Fibroblast of pulmonary artery (primary cell): ENCODE results near the gene TOPBP1.

Experiments used
- DNase-seq: peaks from one replicate; pipeline ENCODE4 v3.0.0-alpha.2; 2010; ENCODE audit warnings: low read depth
- H3K4me3 ChIP-seq: replicated peaks from 2 replicates; pipeline ENCODE4 v1.5.1; 2011; ENCODE audit warnings: low read depth, mild to moderate bottlenecking, control low read depth, low read length, moderate library complexity
- CTCF ChIP-seq: IDR thresholded peaks from 2 replicates; pipeline ENCODE4 v1.5.1; 2011; ENCODE audit warnings: mild to moderate bottlenecking, control low read depth, low read length, inconsistent platforms; ENCODE audit errors: missing control alignments

Gene TOPBP1

GRCh38 chr3:133661454-133662277 is at the start of gene TOPBP1:
Gene TOPBP1, minus strand, starts transcription at chr3:133661941. Its CDS starts 814 bp downstream, at chr3:133661127.
- H3K4me3 ChIP-seq: peak within 1 kb of the TSS; percentile 77
- TF ChIP-seq CTCF: no peak
- peak; percentile 64 for DNase-seq

DNA sequence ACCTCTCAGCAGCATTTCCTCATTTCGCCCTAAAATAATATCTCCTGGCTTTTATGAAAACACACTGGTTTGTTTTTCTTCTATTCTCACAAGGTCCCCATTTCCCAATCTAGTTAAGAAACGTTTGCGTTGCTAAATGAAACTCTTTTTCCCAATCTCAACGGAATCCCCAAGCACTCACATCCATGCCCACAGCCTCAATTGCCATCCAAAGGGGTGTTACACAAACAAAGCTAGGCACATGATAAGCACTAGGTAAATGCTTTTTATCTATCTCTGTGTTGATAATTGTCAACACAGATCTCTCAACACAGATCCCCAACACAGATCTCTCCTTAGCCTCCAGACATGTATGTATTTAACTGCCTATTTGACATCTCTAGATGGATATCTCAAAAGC is 49.3 kb upstream of the TOPBP1 start:
- TF ChIP-seq CTCF: no peak
- no peak for DNase-seq
- H3K4me3 ChIP-seq: no peak overlapping the region

- no peak for DNase-seq
- no peak overlapping the region for H3K4me3 ChIP-seq
- TF ChIP-seq CTCF: no peak
These were observed 47.5 kb upstream of the TOPBP1 start for GRCh38 chr3:133709139-133709750.

- TF ChIP-seq CTCF: no peak
- no peak overlapping the region for H3K4me3 ChIP-seq
- no peak for DNase-seq
These were observed 44.3 kb upstream of the TOPBP1 start for GRCh38 chr3:133706033-133706432.

DNA sequence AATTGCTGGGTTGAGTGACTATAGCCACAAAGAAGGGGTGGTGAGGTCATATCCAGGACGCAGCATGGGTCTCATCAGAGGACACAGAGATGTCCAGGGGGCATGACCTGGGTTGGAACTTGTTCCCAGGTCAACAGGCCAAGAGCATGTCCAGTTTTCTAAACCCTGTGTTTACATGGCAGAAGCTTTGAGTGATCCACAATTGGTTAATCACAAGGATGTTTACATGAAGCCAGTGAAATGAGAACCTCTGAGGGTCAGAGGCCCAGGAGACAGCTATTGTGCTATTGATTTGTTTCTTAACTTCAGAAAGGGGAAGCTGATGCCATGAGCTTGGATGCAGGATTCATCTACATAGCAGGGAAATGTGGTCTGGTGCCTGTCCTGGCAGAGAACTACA is 42.2 kb upstream of the TOPBP1 start:
- H3K4me3 ChIP-seq: no peak overlapping the region
- DNase-seq: no peak
- no peak for TF ChIP-seq CTCF

DNA sequence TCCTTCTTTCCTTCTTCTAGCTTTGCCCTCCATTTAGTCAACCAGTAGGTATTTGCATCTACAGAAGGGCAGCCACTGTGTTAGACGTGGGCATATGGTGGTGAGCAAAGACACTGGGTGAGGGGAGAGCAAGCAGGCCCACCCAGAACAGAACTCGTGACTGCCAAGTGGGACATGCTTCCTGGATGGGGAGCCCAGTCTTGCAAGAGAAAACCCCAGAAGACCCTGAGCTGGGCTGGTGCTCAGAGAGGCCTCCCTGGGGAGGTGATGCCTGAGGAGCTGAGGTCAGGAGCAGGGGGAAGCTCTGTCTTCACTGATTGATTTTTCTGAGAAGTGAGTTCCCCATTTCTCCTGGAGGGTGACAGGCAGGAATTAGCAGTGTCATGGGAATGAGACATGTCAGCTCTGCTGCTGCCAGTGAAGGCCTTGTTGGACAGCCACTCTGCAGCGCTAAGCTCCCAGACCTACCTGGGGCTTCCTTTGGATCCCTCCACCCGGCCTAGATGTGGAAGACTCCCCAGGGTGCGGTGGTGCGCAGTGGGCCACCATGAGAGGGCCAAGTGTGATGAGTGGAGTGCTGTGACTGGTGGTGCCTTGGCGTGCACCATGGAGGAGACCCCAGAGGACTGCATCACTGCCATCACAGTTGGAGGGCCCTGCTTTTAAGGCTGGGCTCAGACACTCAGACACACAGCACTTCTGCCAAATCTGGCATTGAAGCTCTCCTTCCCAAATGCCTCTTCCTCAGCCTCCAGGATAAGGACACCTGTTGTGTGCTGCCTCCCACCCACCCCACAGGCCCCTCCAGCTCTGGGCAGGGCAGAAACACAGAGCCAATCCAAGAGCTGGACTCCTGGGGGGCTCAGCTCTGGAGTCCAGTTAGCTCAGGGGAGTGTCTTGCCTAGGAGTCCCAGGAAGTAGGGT is 40.0 kb upstream of the TOPBP1 start:
- no peak for DNase-seq
- no peak for TF ChIP-seq CTCF
- H3K4me3 ChIP-seq: no peak overlapping the region
